Fibroblast of lung (primary cell): ENCODE results near the gene XRCC4. TPM values are rescaled to one million over a fixed set of nuclear protein-coding genes. Genes with fewer than 3 reads are reported as not detected.

Experiments
- DNase-seq, 2 donors: peaks; one replicate each; pipeline versions ENCODE4 v3.0.0 to v3.0.0-alpha.2; 2010; ENCODE audit warnings: low read depth in 2 of 2
- H2AFZ ChIP-seq: 2 replicates; pipeline ENCODE4 v1.5.1; 2012; ENCODE audit warnings: low read length, control low read depth, inconsistent platforms
- H3K27ac ChIP-seq: 2 replicates; pipeline ENCODE4 v1.5.1; 2011; ENCODE audit warnings: low read length, control low read depth; ENCODE audit not compliant: insufficient read depth
- H3K27me3 ChIP-seq: 2 replicates; pipeline ENCODE4 v1.5.1; 2011; ENCODE audit warnings: mild to moderate bottlenecking, low read length; ENCODE audit not compliant: control insufficient read depth, insufficient read depth
- H3K36me3 ChIP-seq: 2 replicates; pipeline ENCODE4 v1.5.1; 2011; ENCODE audit warnings: low read length; ENCODE audit not compliant: control insufficient read depth, insufficient read depth
- H3K4me1 ChIP-seq: 2 replicates; pipeline ENCODE4 v1.5.1; 2011; ENCODE audit warnings: low read length; ENCODE audit not compliant: control insufficient read depth, insufficient read depth; ENCODE audit errors: extremely low read depth
- H3K4me2 ChIP-seq: 2 replicates; pipeline ENCODE4 v1.5.1; 2011; ENCODE audit warnings: low read length, control low read depth; ENCODE audit not compliant: insufficient read depth; ENCODE audit errors: extremely low read depth
- H3K4me3 ChIP-seq, 4 experiments: fragments of 200-600 bp in 1 of 4; sonication (generic) in 1 of 4; replicated peaks in 1 of 4; 2 replicates each; pipeline ENCODE4 v1.5.1; 2011 to 2016; ENCODE audit warnings: low read length in 4 of 4, low read depth in 3 of 4, mild to moderate bottlenecking in 3 of 4, control low read depth in 2 of 4, inconsistent platforms in 1 of 4, mixed read lengths in 1 of 4; ENCODE audit not compliant: insufficient read depth in 1 of 4; ENCODE audit errors: control extremely low read depth in 1 of 4
- H3K79me2 ChIP-seq: 2 replicates; pipeline ENCODE4 v1.5.1; 2012; ENCODE audit warnings: mild to moderate bottlenecking, low read length, inconsistent platforms; ENCODE audit not compliant: control insufficient read depth, insufficient read depth
- H3K9ac ChIP-seq: 2 replicates; pipeline ENCODE4 v1.5.1; 2011; ENCODE audit warnings: mild to moderate bottlenecking, low read length, control low read depth; ENCODE audit not compliant: insufficient read depth
- H3K9me3 ChIP-seq: 2 replicates; pipeline ENCODE4 v1.5.1; 2012; ENCODE audit warnings: low read depth, low read length; ENCODE audit not compliant: control insufficient read depth, insufficient read depth
- H4K20me1 ChIP-seq: 2 replicates; pipeline ENCODE4 v1.5.1; 2011; ENCODE audit warnings: low read length; ENCODE audit not compliant: control insufficient read depth, insufficient read depth; ENCODE audit errors: extremely low read depth
- CTCF ChIP-seq, 2 donors: IDR thresholded peaks in 1 of 2; conservative IDR thresholded peaks in 1 of 2; 1 replicate in 1 of 2; 2 replicates in 1 of 2; pipeline ENCODE4 v1.5.1; 2011 to 2012; ENCODE audit warnings: low read length in 2 of 2, control low read depth in 1 of 2, inconsistent platforms in 1 of 2, low read depth in 1 of 2, mild to moderate bottlenecking in 1 of 2
- EZH2 ChIP-seq: IDR thresholded peaks from 2 replicates; pipeline ENCODE4 v1.5.1; 2012; ENCODE audit warnings: low read length, control low read depth, mild to moderate bottlenecking; ENCODE audit errors: missing control alignments
- polyA plus RNA-seq, 2 donors: library from polyadenylated mRNA; depleted of rRNA in 1 of 2; stranded (reverse) in 1 of 2; unstranded in 1 of 2; fragments of >200 nt; gene quantifications; 2 replicates each; pipeline ENCODE4 v1.2.1, GENCODE V29; 2011 to 2012; ENCODE audit warnings: missing spikeins in 1 of 2
- total RNA-seq: library from RNA; depleted of rRNA; stranded (reverse); fragments of >200 nt; gene quantifications from 2 replicates; pipeline ENCODE4 v1.2.1, GENCODE V29; 2014

XRCC4 gene
- total and polyA plus RNA-seq, 2 donors (not counting 1 experiment from before 2014, with no cell fraction given): 7.5 to 7.6 TPM

- no peak overlapping the region for H3K9ac ChIP-seq
- H3K79me2 ChIP-seq: no peaks in the 10 kb centered on the region
- H4K20me1 ChIP-seq: no peaks in the 10 kb centered on the region
- no peak overlapping the region for H3K27ac ChIP-seq
- H3K27me3 ChIP-seq: no peaks in the 10 kb centered on the region
- H3K4me3 ChIP-seq: no peak overlapping the region
- no peak for TF ChIP-seq EZH2
- no peaks in the 10 kb centered on the region for H3K36me3 ChIP-seq
- H3K9me3 ChIP-seq: no peaks in the 10 kb centered on the region
- no peak overlapping the region for H2AFZ ChIP-seq
- no peaks in the 10 kb centered on the region for H3K4me1 ChIP-seq
- DNase-seq: no peak
- no peak overlapping the region for H3K4me2 ChIP-seq
Measured at GRCh38 chr5:83133797-83134196, 56.5 kb downstream of the XRCC4 start.

- no peak overlapping the region for H3K27ac ChIP-seq
- no peaks in the 10 kb centered on the region for H3K4me1 ChIP-seq
- H3K79me2 ChIP-seq: no peaks in the 10 kb centered on the region
- no peaks in the 10 kb centered on the region for H3K9me3 ChIP-seq
- no peak overlapping the region for H3K4me3 ChIP-seq
- no peak overlapping the region for H2AFZ ChIP-seq
- no peaks in the 10 kb centered on the region for H3K27me3 ChIP-seq
- TF ChIP-seq EZH2 (no peak), CTCF (conservative IDR thresholded peaks at IDR 0.05 in 1 of 2, IDR thresholded peaks at IDR 0.05 in 1 of 2; ENCODE audit: low read depth in 1 of 2, low read length in 2 of 2) (no peak)
- DNase-seq: no peak
- no peaks in the 10 kb centered on the region for H4K20me1 ChIP-seq
- no peak overlapping the region for H3K4me2 ChIP-seq
- no peaks in the 10 kb centered on the region for H3K36me3 ChIP-seq
- no peak overlapping the region for H3K9ac ChIP-seq
Measured at GRCh38 chr5:83142526-83142925, 65.2 kb downstream of the XRCC4 start.

GRCh38 chr5:83145241-83145640, 67.9 kb downstream of the XRCC4 start:
- no peak overlapping the region for H3K27ac ChIP-seq
- no peak overlapping the region for H3K4me2 ChIP-seq
- H3K27me3 ChIP-seq: no peaks in the 10 kb centered on the region
- no peaks in the 10 kb centered on the region for H3K79me2 ChIP-seq
- H2AFZ ChIP-seq: no peak overlapping the region
- no peak for TF ChIP-seq CTCF (conservative IDR thresholded peaks at IDR 0.05 in 1 of 2, IDR thresholded peaks at IDR 0.05 in 1 of 2; ENCODE audit: low read depth in 1 of 2, low read length in 2 of 2)
- H3K36me3 ChIP-seq: no peaks in the 10 kb centered on the region
- no peaks in the 10 kb centered on the region for H3K9me3 ChIP-seq
- H3K4me1 ChIP-seq: no peaks in the 10 kb centered on the region
- H3K9ac ChIP-seq: no peak overlapping the region
- peak; percentile 32 to 45 for DNase-seq
- no peak overlapping the region for H3K4me3 ChIP-seq
- no peaks in the 10 kb centered on the region for H4K20me1 ChIP-seq
